HEK293 (cell line): ENCODE data around the gene WDR55.

ENCODE experiments used
- CTCF ChIA-PET: fragments of 350-600 bp; formaldehyde crosslinking; extraction: SDS; loops from one replicate; lab custom pipeline; 2021; ENCODE audit warnings: antibody characterized with exemption; lab: Yijun Ruan, JAX
- POLR2A ChIA-PET: fragments of 300-600 bp; formaldehyde crosslinking; extraction: SDS; loops from one replicate; lab custom pipeline; 2020; ENCODE audit warnings: antibody characterized with exemption, inconsistent platforms; lab: Yijun Ruan, JAX
- H3K27ac ChIP-seq: fragments of 200-500 bp; sonication (Bioruptor generic); 2 replicates; pipeline ENCODE4 v1.5.1; 2014; ENCODE audit warnings: low read depth, low read length, control low read depth, inconsistent platforms; ENCODE audit errors: extremely low read depth
- H3K36me3 ChIP-seq, 2 experiments: fragments of 200-500 bp in 1 of 2; sonication (Bioruptor generic) in 1 of 2; 1 replicate in 1 of 2; 2 replicates in 1 of 2; pipeline ENCODE4 v1.5.1; 2014 to 2017; ENCODE audit warnings: inconsistent platforms in 2 of 2, low read length in 2 of 2; ENCODE audit not compliant: control insufficient read depth in 2 of 2, insufficient read depth in 1 of 2
- H3K4me1 ChIP-seq: fragments of 200-500 bp; sonication (Bioruptor generic); 2 replicates; pipeline ENCODE4 v1.5.1; 2014; ENCODE audit warnings: mild to moderate bottlenecking, low read length, inconsistent platforms; ENCODE audit not compliant: control insufficient read depth, insufficient read depth
- H3K4me3 ChIP-seq: 2 replicates; pipeline ENCODE4 v1.5.1; 2011; ENCODE audit warnings: low read depth, mild to moderate bottlenecking, control low read depth, low read length, moderate library complexity
- H3K9me3 ChIP-seq: fragments of 200-500 bp; sonication (Bioruptor generic); 2 replicates; pipeline ENCODE4 v1.5.1; 2014; ENCODE audit warnings: low read depth, low read length, inconsistent platforms; ENCODE audit not compliant: control insufficient read depth, insufficient read depth
- BCL11B ChIP-seq: fragments of 450-650 bp; formaldehyde crosslinking; IDR thresholded peaks from 2 replicates; pipeline ENCODE4 v1.5.1; 2016; ENCODE audit warnings: low read depth, missing biosample characterization, missing genetic modification characterization
- FEZF1 ChIP-seq: fragments of 450-650 bp; formaldehyde crosslinking; IDR thresholded peaks from 2 replicates; pipeline ENCODE4 v1.5.1; 2016; ENCODE audit warnings: missing biosample characterization, missing genetic modification characterization
- GLI2 ChIP-seq: fragments of 450-650 bp; formaldehyde crosslinking; IDR thresholded peaks from 2 replicates; pipeline ENCODE4; 2017; ENCODE audit warnings: missing biosample characterization, missing genetic modification characterization, low read depth, borderline replicate concordance
- HIC1 ChIP-seq: fragments of 450-650 bp; formaldehyde crosslinking; IDR thresholded peaks from 2 replicates; pipeline ENCODE4 v1.5.1; 2016; ENCODE audit warnings: missing biosample characterization, missing genetic modification characterization
- PBX3 ChIP-seq: sonication (generic); formaldehyde crosslinking; IDR thresholded peaks from 2 replicates; pipeline ENCODE4 v1.8.1; 2022; ENCODE audit warnings: mild to moderate bottlenecking, moderate library complexity, missing genetic modification reagents
- REPIN1 ChIP-seq: fragments of 450-650 bp; formaldehyde crosslinking; IDR thresholded peaks from 2 replicates; pipeline ENCODE4 v1.5.1; 2017; ENCODE audit warnings: missing biosample characterization, missing genetic modification characterization, low read depth
- TRIM28 ChIP-seq: IDR thresholded peaks from 2 replicates; pipeline ENCODE4 v1.6.1; 2011; ENCODE audit warnings: low read length, control low read depth, borderline replicate concordance
- WT1 ChIP-seq: fragments of 450-650 bp; formaldehyde crosslinking; IDR thresholded peaks from 2 replicates; pipeline ENCODE4 v1.5.1; 2016; ENCODE audit warnings: missing biosample characterization, missing genetic modification characterization
- YY2 ChIP-seq: fragments of 450-650 bp; formaldehyde crosslinking; IDR thresholded peaks from 2 replicates; pipeline ENCODE4 v1.5.1; 2016; ENCODE audit warnings: missing biosample characterization, missing genetic modification characterization
- ZBTB17 ChIP-seq: fragments of 450-650 bp; formaldehyde crosslinking; IDR thresholded peaks from 2 replicates; pipeline ENCODE4 v1.5.1; 2016; ENCODE audit warnings: missing biosample characterization, missing genetic modification characterization
- ZBTB8A ChIP-seq: fragments of 450-650 bp; formaldehyde crosslinking; IDR thresholded peaks from 2 replicates; pipeline ENCODE4 v1.5.1; 2016; ENCODE audit warnings: missing biosample characterization, missing genetic modification characterization
- ZFP69B ChIP-seq: fragments of 450-650 bp; formaldehyde crosslinking; IDR thresholded peaks from 2 replicates; pipeline ENCODE4 v1.5.1; 2016; ENCODE audit warnings: missing biosample characterization, missing genetic modification characterization
- ZNF112 ChIP-seq: fragments of 450-650 bp; formaldehyde crosslinking; IDR thresholded peaks from 2 replicates; pipeline ENCODE4 v1.5.0; 2017; ENCODE audit warnings: missing biosample characterization, missing genetic modification characterization
- ZNF121 ChIP-seq: fragments of 450-650 bp; formaldehyde crosslinking; IDR thresholded peaks from 2 replicates; pipeline ENCODE4 v1.5.1; 2016; ENCODE audit warnings: missing biosample characterization, missing genetic modification characterization
- ZNF146 ChIP-seq: fragments of 450-650 bp; formaldehyde crosslinking; IDR thresholded peaks from 2 replicates; pipeline ENCODE4 v1.5.1; 2016; ENCODE audit warnings: missing biosample characterization, missing genetic modification characterization
- ZNF18 ChIP-seq: fragments of 450-650 bp; formaldehyde crosslinking; IDR thresholded peaks from 2 replicates; pipeline ENCODE4 v1.5.1; 2016; ENCODE audit warnings: missing biosample characterization, missing genetic modification characterization
- ZNF2 ChIP-seq: fragments of 450-650 bp; formaldehyde crosslinking; IDR thresholded peaks from 2 replicates; pipeline ENCODE4 v1.5.1; 2016; ENCODE audit warnings: missing biosample characterization, missing genetic modification characterization
- ZNF23 ChIP-seq: fragments of 450-650 bp; formaldehyde crosslinking; IDR thresholded peaks from 2 replicates; pipeline ENCODE4 v1.5.1; 2016; ENCODE audit warnings: missing biosample characterization, missing genetic modification characterization, borderline replicate concordance
- ZNF274 ChIP-seq, 2 experiments: fragments of 200-500 bp in 1 of 2; fragments of 450-650 bp in 1 of 2; sonication (Bioruptor generic) in 1 of 2; formaldehyde crosslinking in 1 of 2; IDR thresholded peaks; 2 replicates each; pipeline versions ENCODE4 v1.5.1 to v1.6.1; 2014 to 2016; ENCODE audit warnings: borderline replicate concordance in 1 of 2, inconsistent platforms in 1 of 2, low read length in 1 of 2, missing biosample characterization in 1 of 2, missing genetic modification characterization in 1 of 2
- ZNF335 ChIP-seq: fragments of 450-650 bp; formaldehyde crosslinking; conservative IDR thresholded peaks from 2 replicates; pipeline ENCODE4 v1.5.1; 2016; ENCODE audit warnings: missing biosample characterization, missing genetic modification characterization
- ZNF341 ChIP-seq: fragments of 450-650 bp; formaldehyde crosslinking; IDR thresholded peaks from 2 replicates; pipeline ENCODE4; 2016; ENCODE audit warnings: low read depth, missing biosample characterization, missing genetic modification characterization
- ZNF394 ChIP-seq: fragments of 450-650 bp; formaldehyde crosslinking; IDR thresholded peaks from 2 replicates; pipeline ENCODE4 v1.5.1; 2016; ENCODE audit warnings: missing biosample characterization, missing genetic modification characterization, mild to moderate bottlenecking, moderate library complexity, borderline replicate concordance
- ZNF488 ChIP-seq: fragments of 450-650 bp; formaldehyde crosslinking; IDR thresholded peaks from 2 replicates; pipeline ENCODE4 v1.5.1; 2016; ENCODE audit warnings: missing biosample characterization, missing genetic modification characterization
- ZNF501 ChIP-seq: fragments of 450-650 bp; formaldehyde crosslinking; IDR thresholded peaks from 2 replicates; pipeline ENCODE4 v1.5.1; 2016; ENCODE audit warnings: missing biosample characterization, missing genetic modification characterization
- ZNF521 ChIP-seq: fragments of 450-650 bp; formaldehyde crosslinking; IDR thresholded peaks from 2 replicates; pipeline ENCODE4 v1.5.1; 2017; ENCODE audit warnings: missing biosample characterization, mild to moderate bottlenecking, missing genetic modification characterization
- ZNF558 ChIP-seq: fragments of 450-650 bp; formaldehyde crosslinking; IDR thresholded peaks from 2 replicates; pipeline ENCODE4 v1.5.1; 2016; ENCODE audit warnings: missing biosample characterization, missing genetic modification characterization
- ZNF561 ChIP-seq: fragments of 450-650 bp; IDR thresholded peaks from 2 replicates; pipeline ENCODE4 v1.5.1; 2018; ENCODE audit warnings: missing biosample characterization, missing genetic modification characterization, borderline replicate concordance
- ZNF571 ChIP-seq: fragments of 450-650 bp; formaldehyde crosslinking; IDR thresholded peaks from 2 replicates; pipeline ENCODE4 v1.5.0; 2017; ENCODE audit warnings: missing biosample characterization, missing genetic modification characterization
- ZNF624 ChIP-seq: fragments of 450-650 bp; formaldehyde crosslinking; IDR thresholded peaks from 2 replicates; pipeline ENCODE4 v1.5.1; 2017; ENCODE audit warnings: missing biosample characterization, missing genetic modification characterization
- ZSCAN30 ChIP-seq: fragments of 450-650 bp; IDR thresholded peaks from 2 replicates; pipeline ENCODE4 v1.5.1; 2018; ENCODE audit warnings: missing biosample characterization, mild to moderate bottlenecking, missing genetic modification characterization, moderate library complexity

WDR55 gene

GRCh38 chr5:140690941-140691924 lies 26.5 kb downstream of the WDR55 start, which contains the start of the genes HARS1 and HARS2 (continued):
- TF ChIP-seq ZNF18 (tag by site-specific recombination) (peak; percentile 31; the same call in 1 of the 2 replicates), ZFP69B (tag by site-specific recombination) (peak; percentile 81), ZNF558 (tag by site-specific recombination) (peak; percentile 13; the same call in 1 of the 2 replicates), ZNF121 (tag by site-specific recombination) (no peak), ZNF2 (tag by site-specific recombination) (peak; percentile 80; the same call in 1 of the 2 replicates), BCL11B (tag by site-specific recombination) (no peak), WT1 (tag by site-specific recombination) (peak; percentile 64), PBX3 (peak; percentile 61; the same call in 1 of the 2 replicates), ZNF23 (tag by site-specific recombination) (no peak), HIC1 (tag by site-specific recombination) (peak; percentile 95), ZSCAN30 (tag by site-specific recombination) (peak; percentile 63; the same call in 1 of the 2 replicates), ZNF335 (tag by site-specific recombination) (peak; percentile 97), REPIN1 (tag by site-specific recombination) (peak; percentile 46; the same call in 1 of the 2 replicates), ZNF501 (tag by site-specific recombination) (peak; percentile 96), ZNF112 (tag by site-specific recombination) (no peak), ZNF561 (tag by site-specific recombination) (peak; percentile 88; the same call in 1 of the 2 replicates), ZBTB8A (tag by site-specific recombination) (peak; percentile 88), ZNF341 (peak; percentile 67), FEZF1 (peak; percentile 27), GLI2 (tag by site-specific recombination) (no peak)

- Histone ChIP-seq H3K36me3 (peaks cover 38 to 71% of the 10 kb centered on the region in 2 experiments), H3K9me3 (no peaks in the 10 kb centered on the region), H3K4me3 (no peak overlapping the region), H3K27ac (no peak overlapping the region), H3K4me1 (0 out of 2 replicates have a peak, but pooled peaks cover 2% of the 10 kb centered on the region)
- ChIA-PET CTCF (no interaction called here), POLR2A (no interaction called here)
- TF ChIP-seq PBX3 (no peak), ZNF341 (no peak), TRIM28 (no peak), ZNF146 (no peak), ZNF274 (IDR thresholded peaks at IDR 0.05; ENCODE audit: low read length) (no peak), ZNF274 (tag by site-specific recombination; IDR thresholded peaks at IDR 0.05; ENCODE audit: borderline replicate concordance) (no peak), ZNF394 (no peak), YY2 (tag by site-specific recombination) (no peak), ZNF624 (tag by site-specific recombination) (no peak), ZNF488 (tag by site-specific recombination) (no peak), ZBTB17 (tag by site-specific recombination) (no peak), ZNF571 (tag by site-specific recombination) (no peak), ZNF521 (tag by site-specific recombination) (no peak)
Observed at GRCh38 chr5:140694276-140694675, 29.6 kb downstream of the WDR55 start.
